ENCODE measurements around the gene SIL1. TPM values are rescaled to one million over a fixed set of nuclear protein-coding genes. Genes with fewer than 3 reads are reported as not detected.

The SIL1 gene
- total and polyA plus RNA-seq, 7 donors = 7.8 to 60.8 (median 33.0) TPM

DNA sequence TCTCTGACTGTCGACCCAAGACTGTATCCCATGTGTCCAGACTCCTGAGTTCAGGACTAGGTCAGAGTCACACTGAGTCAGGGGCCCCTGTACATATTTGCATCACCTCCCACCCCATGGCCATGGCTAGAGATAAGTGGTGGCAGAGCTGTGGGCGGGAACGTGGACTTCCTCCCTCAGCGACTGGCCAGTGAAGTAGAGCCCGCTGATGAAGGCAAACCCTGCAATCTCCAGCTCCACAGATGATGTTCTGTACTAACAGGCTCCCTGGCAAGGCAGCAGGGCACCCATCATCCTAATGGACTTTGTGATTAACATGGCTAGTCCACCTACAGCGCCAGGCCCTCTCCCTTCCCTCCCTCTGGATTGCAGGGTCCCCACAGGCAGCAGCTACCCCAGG lies 212.5 kb downstream of the SIL1 start:
- TF ChIP-seq EP300 (IDR thresholded peaks at IDR 0.05) (no peak), POLR2AphosphoS5 (IDR thresholded peaks at IDR 0.05) (no peak), POLR2A (IDR thresholded peaks at IDR 0.05) (no peak)
- TF ChIP-seq, protein P1, sequence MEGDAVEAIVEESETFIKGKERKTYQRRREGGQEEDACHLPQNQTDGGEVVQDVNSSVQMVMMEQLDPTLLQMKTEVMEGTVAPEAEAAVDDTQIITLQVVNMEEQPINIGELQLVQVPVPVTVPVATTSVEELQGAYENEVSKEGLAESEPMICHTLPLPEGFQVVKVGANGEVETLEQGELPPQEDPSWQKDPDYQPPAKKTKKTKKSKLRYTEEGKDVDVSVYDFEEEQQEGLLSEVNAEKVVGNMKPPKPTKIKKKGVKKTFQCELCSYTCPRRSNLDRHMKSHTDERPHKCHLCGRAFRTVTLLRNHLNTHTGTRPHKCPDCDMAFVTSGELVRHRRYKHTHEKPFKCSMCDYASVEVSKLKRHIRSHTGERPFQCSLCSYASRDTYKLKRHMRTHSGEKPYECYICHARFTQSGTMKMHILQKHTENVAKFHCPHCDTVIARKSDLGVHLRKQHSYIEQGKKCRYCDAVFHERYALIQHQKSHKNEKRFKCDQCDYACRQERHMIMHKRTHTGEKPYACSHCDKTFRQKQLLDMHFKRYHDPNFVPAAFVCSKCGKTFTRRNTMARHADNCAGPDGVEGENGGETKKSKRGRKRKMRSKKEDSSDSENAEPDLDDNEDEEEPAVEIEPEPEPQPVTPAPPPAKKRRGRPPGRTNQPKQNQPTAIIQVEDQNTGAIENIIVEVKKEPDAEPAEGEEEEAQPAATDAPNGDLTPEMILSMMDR (IDR thresholded peaks at IDR 0.05) = no peak
- no peak for DNase-seq
- H3K4me1 ChIP-seq = peaks cover 0 to 9% (median 0%) of the 10 kb centered on the region in 4 donors
- 88 to 91% methylated on average over 6 of the region's 6 CpGs for WGBS, 2 donors
- no peaks in the 10 kb centered on the region for H3K9me3 ChIP-seq
- intact Hi-C loops (cut with DNase I) = no loop called here
- no peak overlapping the region for H3K4me3 ChIP-seq
- no peaks in the 10 kb centered on the region for H3K27me3 ChIP-seq
- H3K36me3 ChIP-seq = no peaks in the 10 kb centered on the region
- peak overlapping the region in 1 of 4 donors; percentile 32 for H3K27ac ChIP-seq

DNA sequence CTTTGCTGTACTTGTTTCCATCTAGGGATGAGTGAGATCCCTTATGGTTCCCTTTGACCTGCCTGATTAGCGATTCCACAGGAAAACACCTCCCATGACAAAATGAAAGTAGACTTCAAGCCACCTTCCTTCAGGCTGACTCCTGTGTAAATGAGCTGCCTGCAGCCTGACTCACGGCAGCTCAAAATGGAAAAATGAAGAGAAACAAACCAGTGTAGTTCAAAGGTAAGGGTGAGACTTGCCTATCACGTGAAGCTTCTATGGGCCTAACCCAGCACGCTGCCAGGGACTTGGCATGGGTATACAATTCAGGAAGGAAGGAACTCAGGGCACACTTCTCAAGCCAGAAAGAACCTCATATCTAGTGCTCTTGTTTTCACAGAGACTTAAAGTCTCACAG lies 212.9 kb downstream of the SIL1 start:
- DNase-seq = no peak
- WGBS, 2 donors = 84 to 95% methylated on average over 4 of the region's 4 CpGs
- Histone ChIP-seq H3K4me3 (no peak overlapping the region), H3K4me1 (peaks cover 0 to 9% (median 0%) of the 10 kb centered on the region in 4 donors), H3K27me3 (no peaks in the 10 kb centered on the region), H3K9me3 (no peaks in the 10 kb centered on the region), H3K27ac (peak overlapping the region in 1 of 4 donors; percentile 32), H3K36me3 (no peaks in the 10 kb centered on the region)
- intact Hi-C loops (cut with DNase I) = no loop called here
- TF ChIP-seq, protein P1 (IDR thresholded peaks at IDR 0.05) = no peak
- TF ChIP-seq POLR2AphosphoS5 (IDR thresholded peaks at IDR 0.05) (no peak), POLR2A (IDR thresholded peaks at IDR 0.05) (no peak), EP300 (IDR thresholded peaks at IDR 0.05) (no peak)

DNA sequence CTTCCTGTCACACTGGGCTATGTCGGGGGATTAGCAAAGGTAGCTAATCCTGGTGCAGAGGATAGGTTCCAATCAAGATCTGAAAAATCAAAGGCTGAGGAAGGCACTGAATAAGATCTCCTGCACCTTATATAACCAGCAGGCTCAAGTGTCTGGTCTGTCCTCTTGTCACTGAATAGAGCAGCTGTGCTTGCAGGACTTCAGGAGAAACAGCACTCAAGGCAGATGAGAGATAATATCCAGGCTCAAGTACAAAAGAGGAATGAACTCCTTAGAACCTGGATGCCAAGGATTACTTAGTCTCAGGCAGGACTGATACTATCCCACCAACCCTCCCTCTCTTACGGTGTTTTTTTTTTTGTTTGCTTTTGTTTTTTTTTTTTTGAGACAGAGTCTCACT lies 214.2 kb downstream of the SIL1 start:
- intact Hi-C loops (cut with DNase I) = no loop called here
- Histone ChIP-seq H3K27me3 (no peaks in the 10 kb centered on the region), H3K4me1 (peaks cover 0 to 9% (median 0%) of the 10 kb centered on the region in 4 donors), H3K27ac (no peak overlapping the region), H3K4me3 (no peak overlapping the region), H3K9me3 (no peaks in the 10 kb centered on the region), H3K36me3 (no peaks in the 10 kb centered on the region)
- no peak for DNase-seq
- 93 to 94% methylated on average over 2 of the region's 2 CpGs for WGBS, 2 donors
- TF ChIP-seq POLR2AphosphoS5 (IDR thresholded peaks at IDR 0.05) = no peak
- TF ChIP-seq, protein P1 (IDR thresholded peaks at IDR 0.05) = no peak
- TF ChIP-seq POLR2A (IDR thresholded peaks at IDR 0.05) = no peak
- no peak for TF ChIP-seq EP300 (IDR thresholded peaks at IDR 0.05)

DNA sequence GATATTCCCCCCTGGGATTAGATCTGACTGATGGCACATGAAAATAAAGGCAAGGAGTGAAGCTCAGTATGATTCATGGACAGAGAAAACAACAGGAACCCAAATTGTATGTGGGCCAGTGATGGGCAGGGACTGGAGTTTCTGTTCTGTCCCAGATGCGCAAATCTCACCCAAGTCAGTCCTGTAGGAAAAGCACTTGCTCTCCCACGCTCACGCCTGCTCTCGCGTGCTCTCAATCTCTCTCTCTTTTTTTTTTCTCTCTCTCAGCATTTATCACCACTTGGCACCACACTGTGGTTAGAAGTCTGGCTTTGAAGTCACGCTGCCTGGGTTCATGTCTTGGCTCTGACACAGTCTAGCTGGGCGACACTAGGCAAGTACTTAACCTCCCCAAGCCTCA lies 216.6 kb downstream of the SIL1 start:
- Histone ChIP-seq H3K36me3 (no peaks in the 10 kb centered on the region), H3K4me3 (no peak overlapping the region), H3K27me3 (no peaks in the 10 kb centered on the region), H3K9me3 (no peaks in the 10 kb centered on the region), H3K4me1 (peaks cover 0 to 17% (median 0%) of the 10 kb centered on the region in 4 donors), H3K27ac (no peak overlapping the region)
- no peak for DNase-seq
- TF ChIP-seq EP300 (IDR thresholded peaks at IDR 0.05) = no peak
- TF ChIP-seq, protein P1 (IDR thresholded peaks at IDR 0.05) = no peak
- TF ChIP-seq POLR2A (IDR thresholded peaks at IDR 0.05) = no peak
- TF ChIP-seq POLR2AphosphoS5 (IDR thresholded peaks at IDR 0.05) = no peak
- intact Hi-C loops (cut with DNase I) = no loop called here
- 72 to 90% methylated on average over 7 of the region's 7 CpGs for WGBS, 2 donors

DNA sequence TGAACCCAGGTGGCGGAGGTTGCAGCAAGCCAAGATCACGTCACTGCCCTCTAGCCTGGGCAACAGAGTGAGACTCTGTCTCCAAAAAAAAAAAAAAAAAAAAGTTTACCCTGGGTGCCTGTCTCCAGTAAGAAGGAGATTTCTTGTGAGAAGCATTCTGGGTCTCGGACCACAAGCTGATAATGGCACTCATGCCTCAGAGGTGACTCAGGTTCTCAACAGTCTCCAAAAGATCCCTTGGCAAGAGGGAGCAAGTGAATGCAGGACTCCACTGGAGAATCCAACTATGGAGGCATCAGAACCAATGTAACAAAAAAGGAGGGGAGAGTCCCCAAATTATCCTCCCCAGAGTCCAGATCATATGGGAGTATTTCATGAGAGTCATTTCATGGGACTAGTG lies 217.0 kb downstream of the SIL1 start:
- Histone ChIP-seq H3K9me3 (no peaks in the 10 kb centered on the region), H3K4me3 (no peak overlapping the region), H3K36me3 (no peaks in the 10 kb centered on the region), H3K27ac (no peak overlapping the region), H3K27me3 (no peaks in the 10 kb centered on the region), H3K4me1 (peaks cover 0 to 17% (median 0%) of the 10 kb centered on the region in 4 donors)
- no peak for DNase-seq
- WGBS, 2 donors = 96 to 97% methylated on average over 3 of the region's 3 CpGs
- intact Hi-C loops (cut with DNase I) = no loop called here
- TF ChIP-seq EP300 (IDR thresholded peaks at IDR 0.05) (no peak), POLR2AphosphoS5 (IDR thresholded peaks at IDR 0.05) (no peak), POLR2A (IDR thresholded peaks at IDR 0.05) (no peak)
